OCI-LY3 (cell line): ENCODE measurements around the gene ADH6.
"Not testable (repeated sequence)": the region's sequence is repeated elsewhere in the genome, so short reads cannot be mapped to it uniquely, and the experiment has no call there.

Experiments
- H2AFZ ChIP-seq: fragments of 200-600, 300-600 bp; shearing (Covaris generic); 2 replicates; pipeline ENCODE4 v1.6.0; 2014; ENCODE audit warnings: antibody characterized with exemption, low read depth, low read length
- H3K27ac ChIP-seq: fragments of 200-600, 300-600 bp; sonication (generic); 2 replicates; pipeline ENCODE4 v1.5.1; 2014; ENCODE audit warnings: mild to moderate bottlenecking, low read length, moderate library complexity, mixed read lengths
- H3K27me3 ChIP-seq: fragments of 200-600, 300-600 bp; sonication (generic); 2 replicates; pipeline ENCODE4 v1.6.1; 2014; ENCODE audit warnings: low read depth, low read length, mixed read lengths
- H3K36me3 ChIP-seq: fragments of 200-600, 300-600 bp; sonication (generic); replicated peaks from 2 replicates; pipeline ENCODE3; 2014; ENCODE audit warnings: low read depth, low read length, mixed read lengths
- H3K4me1 ChIP-seq: fragments of 300-600, 200-600 bp; sonication (generic); 2 replicates; pipeline ENCODE4 v1.6.1; 2014; ENCODE audit warnings: low read length, mixed read lengths
- H3K4me2 ChIP-seq: fragments of 200-600, 300-600 bp; sonication (generic); 2 replicates; pipeline ENCODE4 v1.6.1; 2014; ENCODE audit warnings: low read length, mixed read lengths
- H3K4me3 ChIP-seq: fragments of 300-600, 200-600 bp; sonication (generic); 2 replicates; pipeline ENCODE4 v1.5.1; 2014; ENCODE audit warnings: antibody characterized with exemption, mild to moderate bottlenecking, low read length, moderate library complexity
- H3K79me2 ChIP-seq: fragments of 300-600, 200-600 bp; shearing (Covaris generic); 2 replicates; pipeline ENCODE4 v1.6.1; 2014; ENCODE audit warnings: mild to moderate bottlenecking, low read length, mixed read lengths
- H3K9ac ChIP-seq: fragments of 300-600, 200-600 bp; shearing (Covaris generic); 2 replicates; pipeline ENCODE4 v1.6.0; 2014; ENCODE audit warnings: mild to moderate bottlenecking, low read length, moderate library complexity
- H3K9me3 ChIP-seq: fragments of 200-600, 300-600 bp; shearing (Covaris generic); 2 replicates; pipeline ENCODE4 v1.6.1; 2014; ENCODE audit warnings: low read length, mixed read lengths; ENCODE audit not compliant: insufficient read depth
- H4K20me1 ChIP-seq: fragments of 200-600, 300-600 bp; sonication (generic); 2 replicates; pipeline ENCODE4 v1.6.1; 2016; ENCODE audit warnings: low read length, mixed read lengths; ENCODE audit not compliant: insufficient read depth
- CTCF ChIP-seq: fragments of 200-600, 300-600 bp; sonication (generic); IDR thresholded peaks from 2 replicates; pipeline ENCODE4 v1.5.1; 2014; ENCODE audit warnings: antibody characterized with exemption, low read length, low read depth
- EZH2phosphoT487 ChIP-seq: fragments of 200-600 bp; shearing (Covaris generic); IDR thresholded peaks from 2 replicates; pipeline ENCODE4 v1.6.1; 2018; ENCODE audit warnings: antibody characterized with exemption, mixed run types, low read depth

ADH6 gene

GRCh38 chr4:99235955-99236354, 16.9 kb upstream of the ADH6 start:
- no peak overlapping the region for H3K27ac ChIP-seq
- H3K4me3 ChIP-seq: no peak overlapping the region
- TF ChIP-seq EZH2phosphoT487: no peak
- TF ChIP-seq CTCF: no peak
- no peak overlapping the region for H3K9ac ChIP-seq
- H3K79me2 ChIP-seq: no peaks in the 10 kb centered on the region
- H3K36me3 ChIP-seq: no peaks in the 10 kb centered on the region
- H3K4me1 ChIP-seq: no peaks in the 10 kb centered on the region
- H4K20me1 ChIP-seq: no peaks in the 10 kb centered on the region
- no peak overlapping the region for H2AFZ ChIP-seq
- no peaks in the 10 kb centered on the region for H3K27me3 ChIP-seq
- H3K4me2 ChIP-seq: no peak overlapping the region
- H3K9me3 ChIP-seq: no peaks in the 10 kb centered on the region

GRCh38 chr4:99234331-99235010, 15.4 kb upstream of the ADH6 start:
- no peak for TF ChIP-seq CTCF
- TF ChIP-seq EZH2phosphoT487: no peak
- Histone ChIP-seq H4K20me1 (no peaks in the 10 kb centered on the region), H3K4me1 (no peaks in the 10 kb centered on the region), H3K4me3 (no peak overlapping the region), H3K27ac (no peak overlapping the region), H2AFZ (no peak overlapping the region), H3K9me3 (no peaks in the 10 kb centered on the region), H3K79me2 (no peaks in the 10 kb centered on the region), H3K27me3 (no peaks in the 10 kb centered on the region), H3K9ac (no peak overlapping the region), H3K36me3 (no peaks in the 10 kb centered on the region), H3K4me2 (no peak overlapping the region)

- H3K4me3 ChIP-seq, H3K27me3 ChIP-seq, H3K79me2 ChIP-seq, H3K4me2 ChIP-seq, H4K20me1 ChIP-seq, H3K4me1 ChIP-seq, H3K9me3 ChIP-seq, H3K36me3 ChIP-seq, H3K27ac ChIP-seq, H3K9ac ChIP-seq, H2AFZ ChIP-seq: not testable (repeated sequence)
Observed at GRCh38 chr4:99233397-99233796, 14.4 kb upstream of the ADH6 start.

DNA sequence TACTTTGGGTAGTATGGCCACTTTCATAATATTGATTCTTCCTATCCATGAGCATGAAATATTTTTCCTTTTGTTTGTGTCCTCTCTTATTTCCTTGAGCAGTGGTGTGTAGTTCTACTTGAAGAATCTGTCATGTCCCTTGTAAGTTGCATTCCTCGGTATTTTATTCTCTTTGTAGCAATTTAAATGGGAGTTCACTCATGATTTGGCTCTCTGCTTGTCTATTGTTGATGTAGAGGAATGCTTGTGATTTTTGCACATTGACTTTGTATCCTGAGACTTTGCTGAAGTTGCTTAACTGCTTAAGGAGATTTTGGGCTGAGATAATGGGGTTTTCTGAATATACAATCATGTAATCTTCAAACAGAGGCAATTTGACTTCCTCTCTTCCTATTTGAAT, 9.7 kb upstream of the ADH6 start:
- H2AFZ ChIP-seq, H3K79me2 ChIP-seq, H3K4me1 ChIP-seq, H3K9me3 ChIP-seq, H3K27ac ChIP-seq, H3K36me3 ChIP-seq, H3K4me2 ChIP-seq, H4K20me1 ChIP-seq, H3K4me3 ChIP-seq, H3K9ac ChIP-seq, H3K27me3 ChIP-seq: not testable (repeated sequence)

GRCh38 chr4:99227646-99228045, 8.6 kb upstream of the ADH6 start:
- H3K4me1 ChIP-seq, H3K27ac ChIP-seq, H3K79me2 ChIP-seq, H3K9me3 ChIP-seq, H3K36me3 ChIP-seq, H4K20me1 ChIP-seq, H3K9ac ChIP-seq, H3K4me2 ChIP-seq, H2AFZ ChIP-seq, H3K4me3 ChIP-seq, H3K27me3 ChIP-seq: not testable (repeated sequence)
